Activated B cell treated with CpG ODN at 0.5 μM for 24 hours (primary cell): ENCODE results near the gene APOA4. TPM values are rescaled to one million over a fixed set of nuclear protein-coding genes. Genes with fewer than 3 reads are reported as not detected.
"Not testable (repeated sequence)": the region's sequence is repeated elsewhere in the genome, so short reads cannot be mapped to it uniquely, and the experiment has no call there.

Experiments used
- ATAC-seq: fragments of 200-7000 bp; cut with Tn5 transposase; one replicate; pipeline ENCODE4 v1.10.0; 2021; ENCODE audit warnings: low read depth, mild to moderate bottlenecking, moderate library complexity
- CTCF ChIA-PET: fragments of 350-600 bp; sonication (Branson Sonifier 250); formaldehyde crosslinking; loops from one replicate; lab custom pipeline; 2021; ENCODE audit warnings: antibody characterized with exemption; lab: Charles Lee
- POLR2A ChIA-PET: fragments of 350-600 bp; sonication (Branson Sonifier 250); formaldehyde crosslinking; loops from one replicate; lab custom pipeline; 2021; ENCODE audit warnings: antibody characterized with exemption; lab: Charles Lee
- DNase-seq: peaks from one replicate; pipeline ENCODE4 v3.0.0; 2022
- H3K27ac Mint-ChIP-seq: one replicate; pipeline ENCODE4 v1.8.0; 2020; ENCODE audit warnings: mixed read lengths
- H3K27me3 Mint-ChIP-seq: one replicate; pipeline ENCODE4 v1.8.0; 2021; ENCODE audit warnings: mixed read lengths
- H3K36me3 Mint-ChIP-seq: one replicate; pipeline ENCODE4 v1.8.0; 2021; ENCODE audit warnings: low read depth, mixed read lengths
- H3K4me1 Mint-ChIP-seq: one replicate; pipeline ENCODE4 v1.8.0; 2021; ENCODE audit warnings: mixed read lengths
- H3K4me3 Mint-ChIP-seq: one replicate; pipeline ENCODE4 v1.8.0; 2020; ENCODE audit warnings: mild to moderate bottlenecking, mixed read lengths
- H3K9me3 Mint-ChIP-seq: one replicate; pipeline ENCODE4 v1.8.0; 2020; ENCODE audit warnings: mixed read lengths
- CTCF ChIP-seq: fragments of 200-600 bp; IDR thresholded peaks from one replicate; pipeline ENCODE4 v1.8.0; 2022; ENCODE audit warnings: antibody characterized with exemption, mild to moderate bottlenecking
- intact Hi-C: fragments of 100-400 bp; cut with micrococcal nuclease; formaldehyde crosslinking; loops from one replicate; pipeline ENCODE4 v1.15.1; 2024
- total RNA-seq: library from RNA; stranded (reverse); gene quantifications from 2 replicates; pipeline ENCODE4 v1.2.3, GENCODE V29; 2022

APOA4 gene
- total RNA-seq, 1 donor from 2014 or later, result not detected

GRCh38 chr11:116835042-116835772 lies 12.1 kb upstream of the APOA4 start:
- H3K27ac Mint-ChIP-seq, result no peak overlapping the region
- CTCF ChIA-PET, result interaction anchor here (0.7 to 2.8 kb wide), 14 partner anchors 13 to 1421 kb away, joined by 3 to 28 read pairs (median 4); partner anchors contain the start of genes APOA5 and ZPR1
- TF ChIP-seq CTCF, result no peak
- peak; percentile 21 for DNase-seq
- H3K27me3 Mint-ChIP-seq, result peaks cover 4% of the 10 kb centered on the region
- POLR2A ChIA-PET, result interaction anchor here (0.5 to 2.2 kb wide), 9 partner anchors 18 to 396 kb away, joined by 3 to 8 read pairs (median 4); partner anchors contain the start of genes APOA5, BUD13, PCSK7 and ZPR1
- intact Hi-C loops, result no loop called here
- H3K9me3 Mint-ChIP-seq, result no peaks in the 10 kb centered on the region
- H3K36me3 Mint-ChIP-seq, result no peaks in the 10 kb centered on the region
- H3K4me1 Mint-ChIP-seq, result peaks cover 13% of the 10 kb centered on the region
- ATAC-seq, result peak; percentile 12
- peak overlapping the region; percentile 75 for H3K4me3 Mint-ChIP-seq

DNA sequence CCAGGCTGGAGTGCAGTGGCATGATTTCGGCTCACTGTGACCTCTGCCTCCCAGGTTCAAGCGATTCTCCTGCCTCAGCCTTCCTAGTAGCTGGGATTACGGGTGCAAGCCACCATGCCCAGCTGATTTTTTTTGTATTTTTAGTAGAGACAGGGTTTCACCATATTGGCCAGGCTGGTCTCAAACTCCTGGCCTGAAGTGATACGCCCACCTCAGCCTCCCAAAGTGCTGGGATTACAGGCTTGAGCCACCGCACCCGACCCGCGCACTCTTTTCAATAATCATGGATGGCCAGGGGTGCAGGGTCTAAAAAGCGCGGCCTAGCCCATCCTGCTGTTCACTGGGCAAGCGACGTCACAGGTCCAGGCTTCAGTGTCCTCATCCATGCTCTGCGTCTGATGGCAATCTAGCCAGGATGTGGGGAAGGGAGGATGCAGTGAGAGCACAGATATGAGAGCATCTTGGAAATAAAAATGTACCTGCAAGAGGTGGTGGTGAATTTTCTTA lies 11.5 kb upstream of the APOA4 start:
- POLR2A ChIA-PET, result interaction anchor here (2.2 kb wide), 1 partner anchor 47 kb away, joined by 8 read pairs; the partner anchor contains the start of gene ZPR1
- ATAC-seq, intact Hi-C loops: not testable (repeated sequence)

DNA sequence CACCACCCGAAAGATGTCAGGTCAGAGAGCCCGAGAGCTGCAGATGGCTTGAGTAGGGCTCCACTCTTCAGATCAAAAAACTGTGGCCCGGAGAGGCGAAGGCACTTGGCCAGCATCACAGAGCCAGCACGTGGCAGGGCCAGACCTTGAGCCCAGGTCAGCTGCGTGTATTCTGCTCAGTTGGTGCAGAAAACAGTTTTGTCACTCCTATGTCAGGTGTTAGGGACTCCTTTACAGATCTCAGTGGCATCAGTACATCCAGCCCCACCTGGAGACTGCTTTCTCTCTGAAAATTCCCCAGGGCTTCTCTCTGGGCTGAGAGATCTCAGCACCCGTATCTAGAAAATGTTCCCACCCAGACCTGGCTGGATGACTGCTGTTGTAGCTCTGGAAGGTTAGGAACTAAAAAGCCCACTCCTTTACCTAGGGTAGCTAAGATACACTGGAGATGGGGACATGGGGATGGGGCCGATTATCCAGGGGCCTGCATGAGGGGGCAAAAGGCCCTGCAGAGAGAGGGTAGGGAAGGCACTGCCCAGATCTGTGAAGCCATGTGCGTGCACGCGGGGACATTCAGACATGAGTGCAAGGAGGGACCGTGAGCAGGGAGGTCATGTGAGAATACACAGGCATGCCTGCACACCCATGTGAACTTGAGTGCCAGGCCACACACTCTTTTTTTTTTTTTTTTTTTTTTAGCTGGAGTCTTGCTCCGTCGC lies 10.9 kb upstream of the APOA4 start:
- Mint-ChIP-seq H3K27me3 (peaks cover 4% of the 10 kb centered on the region), H3K4me3 (no peak overlapping the region), H3K36me3 (no peaks in the 10 kb centered on the region), H3K4me1 (peaks cover 13% of the 10 kb centered on the region), H3K9me3 (no peaks in the 10 kb centered on the region), H3K27ac (no peak overlapping the region)
- ChIA-PET POLR2A (no interaction called here), CTCF (no interaction called here)
- intact Hi-C loops, result no loop called here
- DNase-seq (no peak), ATAC-seq (no peak)
- no peak for TF ChIP-seq CTCF

More for the DNA sequence above, 11.5 kb upstream of the APOA4 start:
- not testable (repeated sequence) for H3K27ac Mint-ChIP-seq, H3K9me3 Mint-ChIP-seq, DNase-seq, H3K36me3 Mint-ChIP-seq, H3K27me3 Mint-ChIP-seq
- CTCF ChIA-PET, result interaction anchor here (1.8 to 2.8 kb wide), 2 partner anchors 44 to 392 kb away, joined by 4 to 28 read pairs; partner anchors contain the start of gene APOA5
- Mint-ChIP-seq H3K4me1 (peaks cover 13% of the 10 kb centered on the region), H3K4me3 (peak overlapping the region; percentile 75)

- no peak for DNase-seq
- intact Hi-C loops, result no loop called here
- Mint-ChIP-seq H3K27ac (no peak overlapping the region), H3K4me1 (peaks cover 13% of the 10 kb centered on the region), H3K36me3 (no peaks in the 10 kb centered on the region), H3K27me3 (peaks cover 4% of the 10 kb centered on the region), H3K4me3 (no peak overlapping the region), H3K9me3 (no peaks in the 10 kb centered on the region)
- CTCF ChIA-PET, result no interaction called here
- no peak for ATAC-seq
- no peak for TF ChIP-seq CTCF
- POLR2A ChIA-PET, result no interaction called here
These were observed 10.3 kb upstream of the APOA4 start for GRCh38 chr11:116833491-116833815.

DNA sequence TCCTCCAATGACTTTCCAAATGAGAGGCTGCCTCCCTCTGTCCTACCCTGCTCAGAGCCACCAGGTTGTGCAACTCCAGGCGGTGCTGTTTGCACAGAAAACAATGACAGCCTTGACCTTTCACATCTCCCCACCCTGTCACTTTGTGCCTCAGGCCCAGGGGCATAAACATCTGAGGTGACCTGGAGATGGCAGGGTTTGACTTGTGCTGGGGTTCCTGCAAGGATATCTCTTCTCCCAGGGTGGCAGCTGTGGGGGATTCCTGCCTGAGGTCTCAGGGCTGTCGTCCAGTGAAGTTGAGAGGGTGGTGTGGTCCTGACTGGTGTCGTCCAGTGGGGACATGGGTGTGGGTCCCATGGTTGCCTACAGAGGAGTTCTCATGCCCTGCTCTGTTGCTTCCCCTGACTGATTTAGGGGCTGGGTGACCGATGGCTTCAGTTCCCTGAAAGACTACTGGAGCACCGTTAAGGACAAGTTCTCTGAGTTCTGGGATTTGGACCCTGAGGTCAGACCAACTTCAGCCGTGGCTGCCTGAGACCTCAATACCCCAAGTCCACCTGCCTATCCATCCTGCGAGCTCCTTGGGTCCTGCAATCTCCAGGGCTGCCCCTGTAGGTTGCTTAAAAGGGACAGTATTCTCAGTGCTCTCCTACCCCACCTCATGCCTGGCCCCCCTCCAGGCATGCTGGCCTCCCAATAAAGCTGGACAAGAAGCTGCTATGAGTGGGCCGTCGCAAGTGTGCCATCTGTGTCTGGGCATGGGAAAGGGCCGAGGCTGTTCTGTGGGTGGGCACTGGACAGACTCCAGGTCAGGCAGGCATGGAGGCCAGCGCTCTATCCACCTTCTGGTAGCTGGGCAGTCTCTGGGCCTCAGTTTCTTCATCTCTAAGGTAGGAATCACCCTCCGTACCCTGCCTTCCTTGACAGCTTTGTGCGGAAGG lies 9.5 kb upstream of the APOA4 start:
- intact Hi-C loops, result no loop called here
- CTCF ChIA-PET, result no interaction called here
- TF ChIP-seq CTCF, result no peak
- POLR2A ChIA-PET, result no interaction called here
- Mint-ChIP-seq H3K36me3 (no peaks in the 10 kb centered on the region), H3K4me3 (no peak overlapping the region), H3K27me3 (peaks cover 4% of the 10 kb centered on the region), H3K27ac (no peak overlapping the region), H3K9me3 (no peaks in the 10 kb centered on the region), H3K4me1 (peaks cover 13% of the 10 kb centered on the region)
- DNase-seq (no peak), ATAC-seq (no peak)
